Nephron (organoid): ENCODE data around the gene CD34.

Source experiments
- H3K27ac Mint-ChIP-seq, 3 experiments: 2 replicates each; pipeline ENCODE4 v1.8.0; 2020; ENCODE audit warnings: mixed read lengths in 3 of 3, mild to moderate bottlenecking in 2 of 3, moderate library complexity in 1 of 3
- H3K27me3 Mint-ChIP-seq: 2 replicates; pipeline ENCODE4 v1.8.0; 2021; ENCODE audit warnings: low read depth, mild to moderate bottlenecking, moderate library complexity, mixed read lengths
- H3K36me3 Mint-ChIP-seq: 2 replicates; pipeline ENCODE4 v1.8.0; 2020; ENCODE audit warnings: low read depth, mixed read lengths
- H3K4me1 Mint-ChIP-seq: 2 replicates; pipeline ENCODE4 v1.8.0; 2020; ENCODE audit warnings: mixed read lengths
- H3K4me3 Mint-ChIP-seq, 3 experiments: 2 replicates each; pipeline ENCODE4 v1.8.0; 2020; ENCODE audit warnings: mild to moderate bottlenecking in 3 of 3, mixed read lengths in 3 of 3, moderate library complexity in 2 of 3
- H3K9me3 Mint-ChIP-seq: 2 replicates; pipeline ENCODE4 v1.8.0; 2020; ENCODE audit warnings: mixed read lengths
- CTCF ChIP-seq, 3 experiments: fragments of 200-600 bp; sonication (generic); IDR thresholded peaks; one replicate each; pipeline ENCODE4 v1.5.0; 2021; ENCODE audit warnings: antibody characterized with exemption in 3 of 3; ENCODE audit not compliant: unreplicated experiment in 3 of 3

CD34 gene

DNA sequence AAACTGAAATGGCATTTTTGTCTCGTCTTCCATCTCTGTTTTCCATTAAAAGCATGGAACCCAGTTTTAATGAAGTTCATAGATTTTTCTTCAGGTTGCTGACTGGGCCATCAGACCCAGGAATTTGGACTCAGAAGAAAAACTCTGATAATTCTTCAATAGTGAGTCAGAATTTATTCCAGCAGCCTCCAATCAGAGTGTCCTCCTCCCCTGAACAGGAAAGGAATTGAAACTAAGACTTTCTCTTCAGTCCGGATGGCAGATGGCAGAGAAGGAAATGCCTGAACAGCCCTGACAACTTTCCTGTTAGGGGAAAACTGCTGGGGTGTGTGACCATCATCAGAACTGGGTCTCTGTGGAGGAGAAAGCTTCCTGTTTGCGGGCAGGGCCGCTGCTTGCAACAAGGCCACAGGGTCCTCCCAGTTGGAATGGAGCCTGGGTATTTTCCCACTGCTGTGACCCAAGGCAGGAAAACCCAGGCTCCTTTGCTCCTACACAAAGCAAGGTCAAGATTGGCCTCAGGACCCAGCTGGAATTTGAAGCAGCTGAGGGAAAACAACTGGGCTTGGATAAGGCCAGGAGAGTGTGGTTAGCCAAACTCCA lies 20.7 kb downstream of the CD34 start:
- no peak for TF ChIP-seq CTCF (IDR thresholded peaks at IDR 0.05; ENCODE audit: unreplicated experiment in 3 of 3)
- Mint-ChIP-seq H3K27me3 (no peaks in the 10 kb centered on the region), H3K4me3 (no peak overlapping the region), H3K9me3 (no peaks in the 10 kb centered on the region), H3K36me3 (no peaks in the 10 kb centered on the region), H3K4me1 (peaks cover 30% of the 10 kb centered on the region), H3K27ac (peak overlapping the region; percentile 29 to 78 (median 64))

- Mint-ChIP-seq H3K4me3 (no peak overlapping the region), H3K27me3 (no peaks in the 10 kb centered on the region), H3K36me3 (no peaks in the 10 kb centered on the region), H3K4me1 (peaks cover 44% of the 10 kb centered on the region), H3K27ac (no peak overlapping the region), H3K9me3 (no peaks in the 10 kb centered on the region)
- TF ChIP-seq CTCF (IDR thresholded peaks at IDR 0.05; ENCODE audit: unreplicated experiment in 3 of 3), result no peak
These were observed 22.3 kb downstream of the CD34 start for GRCh38 chr1:207888652-207889051.

- Mint-ChIP-seq H3K27me3 (no peaks in the 10 kb centered on the region), H3K36me3 (no peaks in the 10 kb centered on the region), H3K27ac (no peak overlapping the region), H3K4me3 (no peak overlapping the region), H3K9me3 (no peaks in the 10 kb centered on the region), H3K4me1 (peaks cover 37% of the 10 kb centered on the region)
- TF ChIP-seq CTCF (IDR thresholded peaks at IDR 0.05; ENCODE audit: unreplicated experiment in 3 of 3), result no peak
These were observed 23.3 kb downstream of the CD34 start for GRCh38 chr1:207887542-207888201.

DNA sequence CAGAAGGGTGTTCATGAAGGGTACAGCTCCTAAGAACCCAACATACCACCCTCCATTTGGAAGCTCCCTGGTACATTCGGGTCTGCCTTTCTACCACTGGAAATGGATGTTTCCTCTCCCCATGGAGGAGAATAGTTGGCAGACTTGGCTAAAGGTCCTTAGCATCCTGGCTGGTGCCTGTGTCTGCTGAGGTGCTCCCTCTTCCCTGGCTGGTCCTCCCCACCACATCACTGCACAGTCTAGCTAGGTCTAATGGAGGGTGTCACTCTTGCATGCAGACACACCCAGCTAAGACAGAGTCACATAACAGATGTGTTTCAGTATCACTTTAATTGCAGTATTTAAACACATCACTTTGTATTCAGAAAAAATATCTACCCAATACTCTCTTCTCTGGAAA lies 24.7 kb downstream of the CD34 start:
- Mint-ChIP-seq H3K36me3 (no peaks in the 10 kb centered on the region), H3K4me3 (no peak overlapping the region), H3K4me1 (peaks cover 36% of the 10 kb centered on the region), H3K27ac (peak overlapping the region in 2 of 3 experiments; percentile 15 to 26), H3K9me3 (no peaks in the 10 kb centered on the region), H3K27me3 (peaks cover 4% of the 10 kb centered on the region)
- TF ChIP-seq CTCF (IDR thresholded peaks at IDR 0.05; ENCODE audit: unreplicated experiment in 3 of 3), result no peak

DNA sequence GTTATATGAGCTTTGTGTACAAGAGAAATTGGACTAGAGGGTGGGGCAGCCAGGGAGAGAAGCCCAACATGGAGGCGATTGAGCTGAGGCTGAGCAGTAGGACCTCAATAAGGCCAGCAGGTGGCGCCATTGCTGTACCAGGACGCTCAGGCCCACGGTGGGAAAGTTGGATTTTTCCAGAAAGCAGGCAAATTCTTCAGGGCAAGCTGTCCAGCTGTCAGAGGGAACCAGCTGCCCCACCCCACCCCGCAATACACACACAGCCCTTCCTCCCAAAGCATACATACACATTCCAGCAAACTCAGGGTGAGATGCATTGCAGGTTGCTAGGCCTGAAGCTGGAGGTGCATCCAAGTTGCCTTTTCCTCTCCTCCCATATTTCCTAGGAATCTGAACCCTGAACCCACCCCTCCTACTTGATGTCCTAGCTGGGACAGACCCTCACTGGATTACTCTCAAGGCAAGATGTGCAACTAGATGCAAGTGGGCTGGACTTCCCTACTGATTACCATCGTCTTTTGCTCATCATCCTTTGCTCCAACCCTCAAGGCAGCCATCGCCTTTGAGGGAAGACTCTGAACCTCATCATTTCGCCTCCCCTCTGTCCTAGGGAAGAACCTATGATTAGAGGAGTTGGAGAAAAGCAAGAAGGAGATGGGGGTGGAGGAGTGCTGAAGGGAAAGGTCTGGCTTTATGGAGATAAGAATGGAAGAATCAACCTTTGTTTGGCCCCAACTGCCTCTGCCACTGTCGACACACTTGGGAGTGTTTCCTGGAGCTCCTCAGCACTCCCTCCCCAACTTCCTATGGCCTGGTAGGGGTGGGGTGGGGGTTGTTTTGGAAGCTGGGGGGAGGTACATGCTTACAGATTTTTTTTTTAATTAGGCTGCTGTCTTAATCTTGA lies 25.5 kb downstream of the CD34 start:
- H3K27me3 Mint-ChIP-seq, result peaks cover 4% of the 10 kb centered on the region
- TF ChIP-seq CTCF (IDR thresholded peaks at IDR 0.05; ENCODE audit: unreplicated experiment in 3 of 3), result peak; percentile 90 to 95 (median 94)
- no peak overlapping the region for H3K4me3 Mint-ChIP-seq
- H3K4me1 Mint-ChIP-seq, result peaks cover 36% of the 10 kb centered on the region
- no peaks in the 10 kb centered on the region for H3K9me3 Mint-ChIP-seq
- H3K36me3 Mint-ChIP-seq, result no peaks in the 10 kb centered on the region
- H3K27ac Mint-ChIP-seq, result peak overlapping the region in 2 of 3 experiments; percentile 32 to 64
